Measurements from ENCODE around the gene TBC1D2B.
"Not testable (repeated sequence)": the region's sequence is repeated elsewhere in the genome, so short reads cannot be mapped to it uniquely, and the experiment has no call there.

TBC1D2B gene

GRCh38 chr15:77985031-77985930 lies 92.2 kb downstream of the TBC1D2B start:
- no peak for DNase-seq

DNA sequence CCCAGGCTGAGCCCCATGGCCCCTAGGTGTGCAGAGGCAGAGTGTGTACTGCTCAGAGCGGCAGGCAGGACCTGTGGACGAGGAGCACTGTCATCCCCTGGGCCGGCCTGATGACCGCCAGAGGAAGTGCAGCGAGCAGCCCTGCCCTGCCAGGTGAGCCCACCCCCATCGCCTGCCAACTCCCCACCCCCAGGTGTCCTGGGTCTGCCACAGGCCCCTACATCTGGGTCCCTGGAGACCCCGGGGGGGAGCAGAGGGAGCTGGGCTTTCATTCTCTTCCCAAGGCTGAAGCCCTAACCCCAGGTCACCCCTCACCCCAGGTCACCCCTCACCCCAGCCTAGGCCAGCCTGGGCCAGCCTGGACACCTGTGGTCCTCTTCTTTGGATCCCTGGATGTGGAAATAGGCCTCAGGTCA lies 93.1 kb downstream of the TBC1D2B start:
- no peak for DNase-seq

DNA sequence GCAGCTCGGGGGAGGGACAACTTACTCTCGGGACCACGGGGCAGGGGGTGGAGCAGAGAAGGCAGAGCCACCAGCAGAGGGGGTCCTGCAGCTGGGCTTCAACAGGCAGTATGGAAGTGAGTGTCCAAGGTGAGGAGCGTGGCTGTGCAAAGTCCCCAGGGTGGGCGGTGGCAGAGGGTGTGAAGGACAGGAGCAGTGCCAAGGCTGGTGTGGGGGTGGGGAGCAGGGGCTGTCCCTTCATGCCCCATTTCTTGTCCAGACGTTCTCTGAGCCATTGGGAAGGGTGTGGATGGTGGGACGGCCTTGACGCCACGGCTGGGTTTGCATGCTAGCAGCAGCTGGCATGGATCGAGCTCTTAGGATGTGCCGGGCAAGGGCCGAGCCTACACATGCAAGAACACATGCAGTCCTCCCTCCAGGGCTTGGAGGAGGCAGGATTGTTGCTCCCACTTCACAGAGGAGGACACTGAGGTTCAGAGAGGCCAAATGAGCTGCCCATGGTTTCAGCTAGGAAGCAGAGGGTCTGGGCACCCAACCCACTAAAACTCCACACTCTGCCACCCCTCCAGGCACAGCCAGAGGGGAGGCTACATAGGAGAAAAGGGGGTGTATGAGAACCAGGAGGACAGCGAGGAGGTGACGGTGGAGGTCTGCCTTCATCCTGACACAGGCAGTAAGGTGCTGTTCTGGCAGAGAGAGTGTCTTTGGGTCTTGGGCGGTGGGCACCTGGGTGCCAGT lies 93.6 kb downstream of the TBC1D2B start:
- DNase-seq: no peak

DNA sequence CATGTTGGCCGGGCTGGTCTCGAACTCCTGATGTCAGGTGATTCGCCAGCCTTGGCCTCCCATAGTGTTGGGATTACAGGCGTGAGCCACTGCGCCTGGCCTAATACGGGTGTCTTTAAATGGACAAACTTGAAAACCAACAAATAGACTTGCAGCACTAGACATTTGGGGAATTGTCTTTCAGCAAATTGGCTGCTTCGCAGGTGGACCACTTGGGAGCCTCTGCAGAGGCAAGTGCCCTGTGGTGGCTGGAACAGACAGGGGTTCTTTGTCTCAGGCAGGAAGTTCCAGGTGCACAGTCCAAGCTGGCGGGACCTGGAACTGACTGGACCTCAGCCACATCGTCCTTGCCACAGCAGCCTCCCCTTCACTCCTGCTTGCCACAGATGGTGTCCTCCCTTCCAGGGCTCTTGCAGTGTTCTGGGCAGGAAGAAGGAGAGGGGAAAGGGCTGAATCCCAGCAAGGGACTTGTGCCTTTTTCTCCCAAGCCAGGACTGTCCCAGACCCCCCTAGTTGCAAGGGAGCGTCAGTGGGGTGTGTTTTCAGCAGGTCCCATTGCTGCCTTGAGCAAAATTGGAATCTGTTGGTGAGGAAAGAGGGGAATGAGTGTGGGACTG lies 94.3 kb downstream of the TBC1D2B start:
- DNase-seq: no peak

DNA sequence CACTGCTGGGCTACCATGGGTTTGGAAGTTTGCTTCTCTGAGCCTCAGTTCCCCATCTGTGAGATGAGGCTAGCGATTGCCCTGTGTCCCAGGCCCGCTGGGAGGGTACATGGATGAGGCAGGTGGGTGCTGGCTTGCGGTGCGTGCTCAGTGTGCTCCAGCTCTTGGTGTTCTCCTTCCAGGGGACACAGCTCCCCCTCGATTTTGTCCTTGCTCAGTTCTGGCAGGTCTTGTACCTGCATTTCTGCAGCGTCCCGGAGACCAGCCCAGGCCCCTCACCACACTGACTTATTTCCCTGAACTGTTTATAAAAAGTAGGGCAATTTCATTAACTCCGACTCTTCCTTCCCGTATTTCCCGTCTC lies 95.4 kb downstream of the TBC1D2B start:
- no peak for DNase-seq

DNA sequence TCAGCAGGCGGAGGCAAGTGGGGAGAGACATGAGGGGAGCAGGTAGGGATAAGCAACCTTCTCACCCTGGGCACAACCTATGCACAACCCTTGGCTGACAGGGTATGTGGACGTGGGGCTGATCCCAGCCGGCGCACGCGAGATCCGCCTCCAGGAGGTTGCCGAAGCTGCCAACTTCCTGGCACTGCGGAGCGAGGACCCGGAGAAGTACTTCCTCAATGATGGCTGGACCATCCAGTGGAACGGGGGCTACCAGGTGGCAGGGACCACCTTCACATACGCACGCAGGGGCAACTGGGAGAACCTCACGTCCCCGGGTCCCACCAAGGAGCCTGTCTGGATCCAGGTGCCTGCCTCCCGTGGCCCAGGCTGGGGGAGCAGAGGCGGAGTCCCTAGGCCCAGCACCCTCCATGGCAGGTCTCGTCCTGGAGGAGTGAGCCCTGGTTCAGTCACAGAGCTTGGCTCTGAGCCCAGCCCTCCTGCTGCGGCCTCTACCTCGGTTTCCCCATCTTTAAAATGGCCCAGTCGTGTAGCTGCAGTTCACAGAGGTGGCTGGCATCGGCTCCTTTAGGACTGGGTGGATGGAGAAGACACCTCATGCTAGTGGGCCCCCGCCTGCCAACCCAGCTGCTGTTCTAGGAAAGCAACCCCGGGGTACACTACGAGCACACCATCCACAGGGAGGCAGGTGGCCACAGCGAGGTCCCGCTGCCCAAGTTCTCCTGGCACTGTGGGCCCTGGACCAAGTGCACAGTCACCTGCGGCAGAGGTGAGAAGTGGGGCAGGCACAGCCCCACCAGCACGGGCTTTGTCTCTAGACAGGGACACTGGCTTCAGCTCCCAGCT lies 96.0 kb downstream of the TBC1D2B start:
- no peak for DNase-seq

DNA sequence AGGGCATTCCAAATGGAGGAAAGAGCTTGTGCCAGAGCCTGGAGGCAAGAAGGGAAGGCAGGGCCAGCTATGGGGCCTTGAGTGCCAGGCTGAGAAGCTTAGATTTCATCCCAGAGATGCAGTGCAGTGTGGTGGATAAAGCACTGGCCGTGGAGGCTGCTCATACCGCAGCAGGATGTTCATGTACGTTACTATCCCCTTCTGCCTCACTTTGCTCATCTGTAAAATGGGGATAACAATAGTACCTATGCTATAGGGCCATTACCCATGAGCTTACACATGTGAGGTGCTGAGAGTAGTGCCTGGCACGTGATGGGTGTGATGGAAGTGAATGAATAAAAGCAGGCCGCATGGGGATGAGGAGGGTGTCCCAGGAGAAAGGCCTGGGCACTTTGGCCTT lies 96.8 kb downstream of the TBC1D2B start:
- DNase-seq: not testable (repeated sequence)

- DNase-seq: no peak
Measured at GRCh38 chr15:77980098-77980497, 97.4 kb downstream of the TBC1D2B start.

GRCh38 chr15:77979157-77979556 lies 98.4 kb downstream of the TBC1D2B start:
- DNase-seq: not testable (repeated sequence)

DNA sequence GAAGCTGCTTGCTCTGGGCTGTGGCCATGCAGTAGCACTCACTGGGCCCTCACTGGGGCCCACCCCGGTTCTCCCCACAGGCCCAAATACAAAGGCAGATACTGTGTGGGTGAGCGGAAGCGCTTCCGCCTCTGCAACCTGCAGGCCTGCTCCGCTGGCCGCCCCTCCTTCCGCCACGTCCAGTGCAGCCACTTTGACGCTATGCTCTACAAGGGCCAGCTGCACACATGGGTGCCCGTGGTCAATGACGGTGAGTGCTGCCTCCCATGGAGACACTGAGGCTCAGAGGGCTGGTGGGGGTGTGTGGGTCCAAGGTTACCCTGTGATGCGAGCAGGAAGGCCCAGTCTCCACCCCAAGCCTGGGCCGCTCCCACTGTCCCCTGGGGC lies 98.8 kb downstream of the TBC1D2B start:
- DNase-seq: not testable (repeated sequence)

DNA sequence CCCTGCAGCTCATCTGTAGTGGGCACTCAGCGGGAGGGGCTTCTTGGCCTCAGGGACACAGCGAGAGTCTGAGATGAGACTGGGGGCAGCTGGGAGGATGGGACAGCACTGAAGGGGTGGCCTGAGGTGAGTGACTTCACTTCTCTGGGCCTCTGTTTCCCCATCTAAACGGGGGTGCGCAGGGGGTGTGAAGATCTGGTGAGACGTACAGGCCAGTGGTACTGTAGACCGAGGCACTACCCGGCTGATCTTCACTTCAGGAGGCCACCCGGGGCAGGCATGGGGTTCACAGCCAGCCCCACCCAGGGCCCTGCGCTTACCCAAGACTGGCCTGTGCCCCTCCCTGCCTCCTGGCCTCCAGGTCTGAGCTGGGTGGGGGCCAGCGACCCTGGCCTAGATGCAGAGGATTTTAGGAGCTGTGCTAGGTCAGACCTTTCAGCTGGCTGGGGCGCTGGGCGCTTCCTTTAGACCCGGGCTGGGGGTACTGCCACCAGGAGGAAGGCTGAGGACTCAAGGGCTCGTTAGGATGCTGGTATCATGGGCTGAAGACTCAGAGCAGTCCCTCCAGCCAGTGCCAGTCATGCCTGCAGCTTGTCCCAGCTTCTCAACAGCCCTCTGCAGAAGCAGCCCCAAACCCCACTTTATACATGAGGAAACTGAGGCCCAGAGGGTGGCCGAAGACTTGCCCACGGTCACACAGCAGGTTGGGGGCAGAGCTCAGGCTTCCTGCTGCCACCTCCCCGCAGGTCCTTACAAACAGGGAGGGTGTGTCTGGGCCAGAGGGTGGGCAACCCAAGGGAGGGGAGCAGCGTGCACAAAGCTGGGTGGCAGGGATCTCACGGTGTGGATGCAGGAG lies 99.4 kb downstream of the TBC1D2B start:
- not testable (repeated sequence) for DNase-seq

GRCh38 chr15:77976760-77977525 lies 100.6 kb downstream of the TBC1D2B start:
- not testable (repeated sequence) for DNase-seq

- DNase-seq: not testable (repeated sequence)
Measured at GRCh38 chr15:77976095-77976450, 101.4 kb downstream of the TBC1D2B start.

DNA sequence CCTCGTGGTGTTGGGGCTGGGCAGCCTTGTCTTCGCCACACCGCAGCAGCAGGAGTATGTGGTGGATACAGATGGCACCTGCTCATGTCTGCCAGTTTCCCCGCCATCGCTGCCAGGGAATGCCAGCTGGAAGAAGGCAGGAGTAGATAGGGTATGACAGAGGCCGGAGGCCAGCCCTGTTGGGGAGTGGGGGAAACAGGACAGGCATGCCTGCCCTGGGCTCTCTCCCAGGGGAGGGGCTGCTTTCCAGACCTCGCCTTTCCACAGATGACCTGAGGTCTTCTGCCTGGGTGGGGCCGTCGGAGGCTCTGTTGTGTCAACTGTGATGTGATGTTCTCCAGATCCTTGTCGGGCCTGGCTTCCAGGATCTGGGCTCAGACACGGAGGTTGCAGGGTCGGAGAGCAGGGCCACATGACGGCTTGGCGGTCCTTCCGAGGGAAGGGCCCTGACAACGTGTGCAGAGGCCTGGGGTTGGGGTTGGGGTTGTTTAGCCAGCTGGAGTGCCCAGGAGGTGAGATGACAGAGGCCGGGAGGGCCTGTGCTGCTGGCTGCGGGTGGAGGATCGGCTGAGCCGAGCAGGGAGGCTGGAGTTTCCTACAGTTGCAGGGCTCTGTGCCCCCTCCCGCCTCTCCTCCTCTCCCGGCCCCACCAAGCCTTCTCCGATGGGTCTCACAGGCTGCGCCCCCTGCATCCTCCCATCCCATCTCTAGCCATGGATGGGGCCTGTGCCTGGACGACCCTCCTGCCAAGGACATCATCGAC lies 102.0 kb downstream of the TBC1D2B start:
- DNase-seq: no peak

DNA sequence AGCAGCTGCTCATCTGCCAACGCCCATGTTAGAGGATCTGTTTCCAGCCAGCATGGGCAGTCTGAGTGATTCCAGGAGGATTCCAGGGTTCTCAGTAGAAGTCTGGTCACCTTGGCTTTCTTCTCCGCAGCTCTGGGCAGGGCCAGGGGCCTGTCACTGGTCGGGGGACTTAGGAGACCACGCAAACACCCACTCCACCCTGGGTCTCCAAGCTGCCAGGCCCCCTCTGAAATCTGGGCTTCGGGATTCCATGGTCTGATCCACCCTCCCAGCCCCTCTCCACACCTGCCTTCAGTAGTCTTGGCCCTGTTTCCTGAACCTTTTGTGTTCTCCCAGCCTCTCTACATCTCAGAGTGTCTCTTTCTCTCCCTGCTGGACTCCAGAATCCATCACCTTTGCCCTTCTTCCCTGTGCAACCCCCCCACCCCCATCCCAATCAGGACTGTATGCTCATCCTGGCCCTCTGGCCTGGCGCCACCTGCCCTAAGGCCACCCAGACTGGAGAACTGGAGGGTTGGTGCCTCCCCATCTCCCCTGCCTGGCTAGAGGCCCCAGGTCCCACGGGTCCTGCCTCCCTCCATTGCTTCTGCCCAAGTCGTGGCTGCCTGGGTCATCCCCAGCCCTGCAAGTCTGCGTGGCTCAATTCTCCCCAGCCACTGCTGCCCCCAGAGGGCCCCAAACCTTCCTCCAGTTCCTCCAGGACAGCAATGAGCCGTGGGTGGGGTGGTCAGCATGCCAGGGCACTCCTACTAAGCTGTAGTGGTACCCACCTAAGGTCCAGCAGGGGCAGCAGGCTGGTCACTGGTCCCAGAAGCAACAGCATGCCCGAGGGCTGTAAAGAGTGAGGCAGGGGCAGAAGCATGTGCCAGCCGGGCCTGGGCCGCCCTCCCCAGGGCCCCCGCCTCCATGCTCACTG lies 102.8 kb downstream of the TBC1D2B start:
- no peak for DNase-seq

GRCh38 chr15:77974098-77974414 lies 103.5 kb downstream of the TBC1D2B start:
- DNase-seq: peak; percentile 68

GRCh38 chr15:77973273-77974097 lies 104.0 kb downstream of the TBC1D2B start:
- DNase-seq: not testable (repeated sequence)

GRCh38 chr15:77972706-77973105 lies 104.8 kb downstream of the TBC1D2B start:
- DNase-seq: not testable (repeated sequence)
